Measurements from ENCODE around the gene XRCC1. TPM values are rescaled to one million over a fixed set of nuclear protein-coding genes. Genes with fewer than 3 reads are reported as not detected.

The XRCC1 gene
- total RNA-seq, 1 experiment from 2014 or later = 23.4 TPM

- DNase-seq = no peak
- POLR2A ChIA-PET (ENCODE audit: unreplicated experiment) = no interaction called here
- H3K4me2 ChIP-seq (ENCODE audit: low read length) = no peak overlapping the region
- no peak overlapping the region for H2AFZ ChIP-seq (ENCODE audit: low read length)
- H3K4me3 ChIP-seq (ENCODE audit: low read length) = no peak overlapping the region
- H3K79me2 ChIP-seq (ENCODE audit: low read length) = no peaks in the 10 kb centered on the region
- no peaks in the 10 kb centered on the region for H3K9me2 ChIP-seq (replicated peaks; ENCODE audit: low read length)
- intact Hi-C loops (cut with micrococcal nuclease) = no loop called here
- no peaks in the 10 kb centered on the region for H3K27me3 ChIP-seq (ENCODE audit: low read length)
- no peaks in the 10 kb centered on the region for H3F3A ChIP-seq (ENCODE audit: low read length, unreplicated experiment)
- H3K9me3 ChIP-seq (ENCODE audit: low read length) = no peaks in the 10 kb centered on the region
- no peaks in the 10 kb centered on the region for H3K4me1 ChIP-seq (ENCODE audit: insufficient read depth, low read length)
- CTCF ChIA-PET = no interaction called here
- no peak for ATAC-seq
- H3K36me3 ChIP-seq (ENCODE audit: low read depth, low read length) = no peaks in the 10 kb centered on the region
- BruUV-seq (replicated peaks) = no TSS peak
- no peaks in the 10 kb centered on the region for H4K20me1 ChIP-seq (ENCODE audit: low read length)
- no peak overlapping the region for H3K9ac ChIP-seq (ENCODE audit: low read length)
- no peak overlapping the region for H3K27ac ChIP-seq (ENCODE audit: low read length)
- TF ChIP-seq EZH2phosphoT487 (IDR thresholded peaks at IDR 0.05; ENCODE audit: borderline replicate concordance, low read length) (no peak), EZH2 (IDR thresholded peaks at IDR 0.05; ENCODE audit: low read length, unreplicated experiment) (no peak), CTCF (conservative IDR thresholded peaks at IDR 0.05; ENCODE audit: low read depth, low read length) (no peak)
These were observed 22.7 kb downstream of the XRCC1 start for GRCh38 chr19:43552616-43553015.

GRCh38 chr19:43552198-43552450 is 23.2 kb downstream of the XRCC1 start:
- H3K27me3 ChIP-seq (ENCODE audit: low read length) = no peaks in the 10 kb centered on the region
- ChIA-PET POLR2A (ENCODE audit: unreplicated experiment) (no interaction called here), CTCF (no interaction called here)
- no peak for ATAC-seq
- H3K9me3 ChIP-seq (ENCODE audit: low read length) = no peaks in the 10 kb centered on the region
- H3K4me2 ChIP-seq (ENCODE audit: low read length) = no peak overlapping the region
- H3K36me3 ChIP-seq (ENCODE audit: low read depth, low read length) = no peaks in the 10 kb centered on the region
- H3K4me3 ChIP-seq (ENCODE audit: low read length) = no peak overlapping the region
- no peak overlapping the region for H3K9ac ChIP-seq (ENCODE audit: low read length)
- H3K4me1 ChIP-seq (ENCODE audit: insufficient read depth, low read length) = no peaks in the 10 kb centered on the region
- no peaks in the 10 kb centered on the region for H3K79me2 ChIP-seq (ENCODE audit: low read length)
- H4K20me1 ChIP-seq (ENCODE audit: low read length) = no peaks in the 10 kb centered on the region
- BruUV-seq (replicated peaks) = no TSS peak
- H3F3A ChIP-seq (ENCODE audit: low read length, unreplicated experiment) = no peaks in the 10 kb centered on the region
- intact Hi-C loops (cut with micrococcal nuclease) = no loop called here
- no peak overlapping the region for H2AFZ ChIP-seq (ENCODE audit: low read length)
- TF ChIP-seq CTCF (conservative IDR thresholded peaks at IDR 0.05; ENCODE audit: low read depth, low read length) (no peak), EZH2phosphoT487 (IDR thresholded peaks at IDR 0.05; ENCODE audit: borderline replicate concordance, low read length) (no peak), EZH2 (IDR thresholded peaks at IDR 0.05; ENCODE audit: low read length, unreplicated experiment) (no peak)
- H3K27ac ChIP-seq (ENCODE audit: low read length) = no peak overlapping the region
- no peak for DNase-seq
- no peaks in the 10 kb centered on the region for H3K9me2 ChIP-seq (replicated peaks; ENCODE audit: low read length)

GRCh38 chr19:43551399-43552197 is 23.7 kb downstream of the XRCC1 start:
- ATAC-seq (no peak), DNase-seq (no peak)
- TF ChIP-seq EZH2phosphoT487 (IDR thresholded peaks at IDR 0.05; ENCODE audit: borderline replicate concordance, low read length) = no peak
- TF ChIP-seq CTCF (conservative IDR thresholded peaks at IDR 0.05; ENCODE audit: low read depth, low read length) = no peak
- no peak for TF ChIP-seq EZH2 (IDR thresholded peaks at IDR 0.05; ENCODE audit: low read length, unreplicated experiment)
- H3K4me3 ChIP-seq (ENCODE audit: low read length) = no peak overlapping the region
- no TSS peak for BruUV-seq (replicated peaks)
- no peak overlapping the region for H2AFZ ChIP-seq (ENCODE audit: low read length)
- H3K27me3 ChIP-seq (ENCODE audit: low read length) = no peaks in the 10 kb centered on the region
- no peaks in the 10 kb centered on the region for H3K9me2 ChIP-seq (replicated peaks; ENCODE audit: low read length)
- ChIA-PET POLR2A (ENCODE audit: unreplicated experiment) (no interaction called here), CTCF (no interaction called here)
- H3K9me3 ChIP-seq (ENCODE audit: low read length) = no peaks in the 10 kb centered on the region
- H3K4me1 ChIP-seq (ENCODE audit: insufficient read depth, low read length) = no peaks in the 10 kb centered on the region
- H3K4me2 ChIP-seq (ENCODE audit: low read length) = no peak overlapping the region
- no peaks in the 10 kb centered on the region for H3K79me2 ChIP-seq (ENCODE audit: low read length)
- no peak overlapping the region for H3K9ac ChIP-seq (ENCODE audit: low read length)
- no peaks in the 10 kb centered on the region for H4K20me1 ChIP-seq (ENCODE audit: low read length)
- no peaks in the 10 kb centered on the region for H3K36me3 ChIP-seq (ENCODE audit: low read depth, low read length)
- no peak overlapping the region for H3K27ac ChIP-seq (ENCODE audit: low read length)
- intact Hi-C loops (cut with micrococcal nuclease) = no loop called here
- no peaks in the 10 kb centered on the region for H3F3A ChIP-seq (ENCODE audit: low read length, unreplicated experiment)
